D721Med (cell line): ENCODE results near the gene OVCH2.

Source experiments
- DNase-seq: peaks from one replicate; pipeline ENCODE4 v3.0.0; 2011; ENCODE audit warnings: low spot score; ENCODE audit not compliant: insufficient read length
- FAIRE-seq: peaks from 2 replicates; lab custom pipeline; 2011; peaks lifted over from hg19 to GRCh38; lab: Jason Lieb, UNC
- TF ChIP-seq, protein P1 (sequence below): IDR thresholded peaks from 2 replicates; pipeline ENCODE4 v1.5.1; 2012; ENCODE audit warnings: mild to moderate bottlenecking, control low read depth; ENCODE audit not compliant: insufficient read depth; ENCODE audit errors: missing control alignments

Gene OVCH2

GRCh38 chr11:7677796-7678201, 28.5 kb downstream of the OVCH2 start:
- no peak for FAIRE-seq
- no peak for DNase-seq
- TF ChIP-seq, protein P1, sequence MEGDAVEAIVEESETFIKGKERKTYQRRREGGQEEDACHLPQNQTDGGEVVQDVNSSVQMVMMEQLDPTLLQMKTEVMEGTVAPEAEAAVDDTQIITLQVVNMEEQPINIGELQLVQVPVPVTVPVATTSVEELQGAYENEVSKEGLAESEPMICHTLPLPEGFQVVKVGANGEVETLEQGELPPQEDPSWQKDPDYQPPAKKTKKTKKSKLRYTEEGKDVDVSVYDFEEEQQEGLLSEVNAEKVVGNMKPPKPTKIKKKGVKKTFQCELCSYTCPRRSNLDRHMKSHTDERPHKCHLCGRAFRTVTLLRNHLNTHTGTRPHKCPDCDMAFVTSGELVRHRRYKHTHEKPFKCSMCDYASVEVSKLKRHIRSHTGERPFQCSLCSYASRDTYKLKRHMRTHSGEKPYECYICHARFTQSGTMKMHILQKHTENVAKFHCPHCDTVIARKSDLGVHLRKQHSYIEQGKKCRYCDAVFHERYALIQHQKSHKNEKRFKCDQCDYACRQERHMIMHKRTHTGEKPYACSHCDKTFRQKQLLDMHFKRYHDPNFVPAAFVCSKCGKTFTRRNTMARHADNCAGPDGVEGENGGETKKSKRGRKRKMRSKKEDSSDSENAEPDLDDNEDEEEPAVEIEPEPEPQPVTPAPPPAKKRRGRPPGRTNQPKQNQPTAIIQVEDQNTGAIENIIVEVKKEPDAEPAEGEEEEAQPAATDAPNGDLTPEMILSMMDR = no peak

DNA sequence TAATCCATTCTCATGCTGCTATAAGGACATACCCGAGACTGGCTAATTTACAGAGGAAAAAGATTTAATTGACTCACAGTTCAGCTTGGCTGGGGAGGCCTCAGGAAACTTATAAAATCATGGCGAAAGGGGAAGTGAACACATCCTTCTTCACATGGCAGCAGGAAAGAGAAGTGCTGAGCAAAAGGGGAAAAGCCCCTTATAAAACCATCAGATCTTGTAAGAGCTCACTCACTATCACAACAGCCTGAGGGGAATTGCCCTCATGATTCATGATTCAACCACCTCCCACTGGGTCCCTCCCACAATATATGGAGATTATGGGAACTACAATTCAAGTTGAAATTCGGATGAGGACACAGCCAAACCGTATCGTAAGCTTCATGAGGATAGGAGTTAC, 29.2 kb downstream of the OVCH2 start:
- FAIRE-seq = no peak
- no peak for DNase-seq
- TF ChIP-seq, protein P1 = no peak

DNA sequence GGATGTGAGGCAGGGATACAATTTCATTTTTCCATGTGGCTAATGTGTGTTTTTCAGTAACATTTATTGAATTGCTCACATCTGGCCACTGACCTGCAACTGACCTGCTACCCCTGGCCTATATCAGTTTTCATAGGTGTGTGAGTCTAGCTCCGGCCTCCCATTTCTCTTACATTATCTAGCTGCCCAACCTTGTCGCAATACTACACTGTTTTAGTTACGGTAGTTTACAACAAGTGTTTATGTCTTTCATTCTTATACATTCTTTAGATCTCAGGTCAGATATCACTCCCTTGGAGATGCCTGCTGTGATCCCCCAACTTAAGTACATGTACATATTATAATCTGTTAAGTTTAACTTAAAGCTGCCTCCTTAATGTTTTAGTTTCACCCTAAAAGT, 30.6 kb downstream of the OVCH2 start:
- FAIRE-seq (no peak), DNase-seq (no peak)
- TF ChIP-seq, protein P1 = no peak

DNA sequence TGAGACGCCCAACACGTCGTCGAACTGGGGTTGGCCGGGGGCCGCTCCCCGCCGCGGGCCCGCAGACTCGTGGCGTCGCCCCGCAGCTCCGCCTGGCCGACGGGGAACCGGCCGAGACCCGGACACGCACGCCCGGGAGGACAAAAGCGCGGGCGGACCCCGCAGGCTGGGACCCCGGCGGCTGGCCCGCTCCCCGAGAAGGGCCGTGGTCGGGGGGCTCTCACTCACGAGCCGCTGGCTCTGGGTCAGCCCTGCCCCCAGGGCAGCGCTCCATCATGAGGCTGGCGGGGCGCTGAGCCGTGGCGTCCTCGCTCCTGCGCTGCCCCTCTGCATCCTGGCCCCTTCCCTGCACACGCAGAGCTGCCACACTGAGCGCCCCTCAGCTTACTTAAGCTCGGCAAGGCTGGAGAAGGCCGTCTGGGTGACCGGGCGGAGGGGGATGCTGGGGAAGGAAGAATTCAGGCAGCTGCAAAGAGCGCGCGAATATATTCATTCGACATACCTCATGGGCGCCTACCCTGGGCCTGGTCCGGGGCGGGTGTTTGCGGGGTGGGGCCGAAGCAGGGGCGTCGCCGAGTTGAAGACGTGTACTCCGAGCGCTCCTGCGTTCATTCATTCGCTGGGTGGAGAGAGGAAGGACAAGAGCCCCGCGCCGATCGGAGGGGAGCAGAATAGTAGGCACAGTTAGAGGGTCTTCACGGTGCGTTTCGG, 32.4 kb downstream of the OVCH2 start:
- TF ChIP-seq, protein P1 = no peak
- FAIRE-seq (no peak), DNase-seq (no peak)

GRCh38 chr11:7672960-7673723, 33.1 kb downstream of the OVCH2 start, which contains the start of gene CYB5R2:
Gene CYB5R2 (minus strand): TSS chr11:7673500. CDS start chr11:7672825, 675 bp downstream.
- DNase-seq = no peak
- no peak for FAIRE-seq
- TF ChIP-seq, protein P1 = no peak

- no peak for FAIRE-seq
- TF ChIP-seq, protein P1 = no peak
- DNase-seq = no peak
Observed at GRCh38 chr11:7672276-7672959, 33.9 kb downstream of the OVCH2 start.
